Nephron (organoid): Measurements from ENCODE around the gene ZNF286A.
"Not testable (repeated sequence)": the region's sequence is repeated elsewhere in the genome, so short reads cannot be mapped to it uniquely, and the experiment has no call there.

Source experiments
- H3K27ac Mint-ChIP-seq, 3 experiments: 2 replicates each; pipeline ENCODE4 v1.8.0; 2020; ENCODE audit warnings: mixed read lengths in 3 of 3, mild to moderate bottlenecking in 2 of 3, moderate library complexity in 1 of 3
- H3K27me3 Mint-ChIP-seq: 2 replicates; pipeline ENCODE4 v1.8.0; 2021; ENCODE audit warnings: low read depth, mild to moderate bottlenecking, moderate library complexity, mixed read lengths
- H3K36me3 Mint-ChIP-seq: 2 replicates; pipeline ENCODE4 v1.8.0; 2020; ENCODE audit warnings: low read depth, mixed read lengths
- H3K4me1 Mint-ChIP-seq: 2 replicates; pipeline ENCODE4 v1.8.0; 2020; ENCODE audit warnings: mixed read lengths
- H3K4me3 Mint-ChIP-seq, 3 experiments: 2 replicates each; pipeline ENCODE4 v1.8.0; 2020; ENCODE audit warnings: mild to moderate bottlenecking in 3 of 3, mixed read lengths in 3 of 3, moderate library complexity in 2 of 3
- H3K9me3 Mint-ChIP-seq: 2 replicates; pipeline ENCODE4 v1.8.0; 2020; ENCODE audit warnings: mixed read lengths
- TF ChIP-seq, protein P1 (sequence below), 3 experiments: fragments of 200-600 bp; sonication (generic); IDR thresholded peaks; one replicate each; pipeline ENCODE4 v1.5.0; 2021; ENCODE audit warnings: antibody characterized with exemption in 3 of 3; ENCODE audit not compliant: unreplicated experiment in 3 of 3

ZNF286A gene

DNA sequence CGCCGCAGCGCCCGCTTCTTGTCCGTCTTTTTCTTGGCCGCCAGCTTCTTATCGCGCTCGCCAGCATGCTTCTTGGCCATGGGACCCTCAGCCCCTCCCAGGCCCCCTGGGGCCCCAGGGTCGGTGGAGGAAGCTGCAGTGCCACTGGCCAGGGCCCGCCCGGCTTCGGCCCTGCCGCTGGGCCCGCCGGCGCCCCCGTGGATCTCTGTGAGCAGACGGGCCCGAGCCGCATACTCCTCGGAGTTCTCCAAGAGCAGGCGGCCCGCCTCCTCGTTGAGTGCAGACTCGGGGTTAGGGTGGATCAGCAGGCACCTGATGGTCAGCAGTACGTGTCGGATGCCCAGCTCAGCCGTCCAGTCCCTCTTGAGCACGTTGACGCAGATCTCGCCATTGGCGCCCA lies 4.7 kb downstream of the ZNF286A start:
- not testable (repeated sequence) for H3K4me1 Mint-ChIP-seq, H3K4me3 Mint-ChIP-seq, H3K27ac Mint-ChIP-seq, H3K27me3 Mint-ChIP-seq
- peaks cover 41% of the 10 kb centered on the region for H3K9me3 Mint-ChIP-seq
- peaks cover 84% of the 10 kb centered on the region for H3K36me3 Mint-ChIP-seq

DNA sequence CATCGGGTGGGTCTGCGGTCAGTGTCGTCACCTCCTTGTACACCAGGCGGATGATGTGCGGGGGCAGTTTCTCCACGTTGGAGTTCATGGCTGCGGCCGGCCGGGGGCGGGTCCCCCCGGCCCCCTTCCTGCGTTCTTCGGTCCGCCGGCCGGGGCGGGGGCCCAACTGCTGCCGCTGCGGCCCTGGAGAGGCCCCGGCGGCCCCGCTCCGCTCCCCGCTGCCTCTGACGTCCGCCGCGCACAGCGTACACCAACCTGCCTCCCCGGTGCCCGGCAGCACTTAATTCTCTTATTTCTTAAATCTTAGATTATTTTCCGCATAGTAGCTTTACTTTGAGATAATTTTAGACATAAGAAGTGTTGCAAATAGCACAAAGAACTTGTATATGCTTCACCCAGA lies 5.3 kb downstream of the ZNF286A start:
- H3K27ac Mint-ChIP-seq, H3K4me1 Mint-ChIP-seq, H3K4me3 Mint-ChIP-seq, H3K27me3 Mint-ChIP-seq: not testable (repeated sequence)
- H3K9me3 Mint-ChIP-seq = peaks cover 41% of the 10 kb centered on the region
- H3K36me3 Mint-ChIP-seq = peaks cover 86% of the 10 kb centered on the region

DNA sequence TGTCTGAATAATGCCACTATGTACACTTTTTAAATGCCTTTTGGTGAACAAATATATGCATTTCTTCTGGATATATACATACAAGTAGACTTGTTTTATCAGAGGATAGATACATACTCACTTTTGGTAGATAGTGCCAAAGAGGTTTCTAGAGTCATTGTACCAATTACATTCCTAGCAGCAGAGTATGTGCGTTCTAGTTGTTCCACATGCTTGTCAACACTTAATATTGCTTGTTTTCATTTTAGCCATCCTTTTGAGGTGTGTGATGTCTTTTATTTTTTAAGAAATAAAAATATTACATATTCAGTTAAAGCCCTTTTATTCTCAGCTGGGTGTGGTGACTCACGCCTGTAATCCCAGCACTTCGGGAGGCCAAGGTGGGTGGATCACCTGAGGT lies 9.3 kb downstream of the ZNF286A start:
- H3K27ac Mint-ChIP-seq, H3K27me3 Mint-ChIP-seq, H3K4me1 Mint-ChIP-seq, H3K4me3 Mint-ChIP-seq: not testable (repeated sequence)
- H3K9me3 Mint-ChIP-seq = peaks cover 51% of the 10 kb centered on the region
- H3K36me3 Mint-ChIP-seq = peaks cover 95% of the 10 kb centered on the region

DNA sequence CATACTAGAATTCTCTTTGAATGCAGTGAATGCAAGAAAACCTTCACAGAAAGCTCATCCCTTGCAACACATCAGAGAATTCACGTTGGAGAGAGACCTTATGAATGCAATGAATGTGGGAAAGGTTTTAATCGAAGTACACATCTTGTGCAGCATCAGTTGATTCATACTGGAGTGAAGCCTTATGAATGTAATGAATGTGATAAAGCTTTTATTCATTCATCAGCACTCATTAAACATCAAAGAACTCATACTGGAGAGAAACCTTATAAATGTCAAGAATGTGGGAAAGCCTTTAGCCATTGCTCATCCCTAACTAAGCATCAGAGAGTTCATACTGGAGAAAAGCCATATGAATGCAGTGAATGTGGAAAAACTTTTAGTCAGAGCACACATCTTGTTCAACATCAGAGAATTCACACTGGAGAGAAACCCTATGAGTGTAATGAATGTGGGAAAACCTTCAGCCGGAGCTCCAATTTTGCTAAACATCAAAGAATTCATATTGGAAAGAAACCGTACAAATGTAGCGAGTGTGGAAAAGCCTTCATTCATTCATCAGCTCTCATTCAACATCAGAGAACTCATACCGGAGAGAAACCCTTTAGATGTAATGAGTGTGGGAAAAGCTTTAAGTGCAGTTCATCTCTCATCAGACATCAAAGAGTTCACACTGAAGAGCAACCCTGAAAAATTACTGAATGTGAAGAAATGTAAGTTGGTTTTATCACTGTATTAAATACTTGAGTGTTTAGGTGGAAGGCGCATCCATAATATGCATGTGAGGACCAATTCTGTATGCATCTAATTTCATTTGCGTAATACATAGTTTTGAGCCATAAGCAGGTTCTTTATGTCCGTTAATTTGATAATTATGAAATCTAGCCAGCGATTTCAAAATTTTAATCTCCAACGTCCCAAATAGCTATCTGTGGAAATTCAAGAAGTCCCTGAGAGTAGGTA lies 17.3 kb downstream of the ZNF286A start:
- H3K27ac Mint-ChIP-seq, H3K4me3 Mint-ChIP-seq, H3K4me1 Mint-ChIP-seq, H3K27me3 Mint-ChIP-seq: not testable (repeated sequence)
- H3K9me3 Mint-ChIP-seq = peaks cover 51% of the 10 kb centered on the region
- peaks cover 92% of the 10 kb centered on the region for H3K36me3 Mint-ChIP-seq

DNA sequence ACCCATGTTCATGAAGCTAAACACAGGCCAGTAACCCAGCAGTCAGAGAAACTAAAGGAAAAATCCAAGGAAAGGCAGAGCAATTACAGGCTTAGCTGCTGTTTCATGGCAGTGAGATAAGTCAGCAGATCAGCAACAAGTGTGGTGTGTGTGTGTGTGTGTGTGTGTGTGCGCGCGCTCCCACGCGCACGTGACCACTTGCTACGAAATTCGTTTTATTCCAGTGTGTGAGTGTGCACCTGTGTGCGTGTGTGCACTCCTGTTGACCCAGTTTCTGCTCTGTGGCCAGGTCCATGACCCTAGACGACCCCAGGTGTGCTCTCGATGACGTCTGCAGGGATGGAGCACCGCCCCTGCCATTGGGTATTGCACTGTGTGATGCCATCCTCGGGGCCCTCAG lies 31.0 kb downstream of the ZNF286A start:
- H3K27me3 Mint-ChIP-seq, H3K4me1 Mint-ChIP-seq, H3K4me3 Mint-ChIP-seq: not testable (repeated sequence)

DNA sequence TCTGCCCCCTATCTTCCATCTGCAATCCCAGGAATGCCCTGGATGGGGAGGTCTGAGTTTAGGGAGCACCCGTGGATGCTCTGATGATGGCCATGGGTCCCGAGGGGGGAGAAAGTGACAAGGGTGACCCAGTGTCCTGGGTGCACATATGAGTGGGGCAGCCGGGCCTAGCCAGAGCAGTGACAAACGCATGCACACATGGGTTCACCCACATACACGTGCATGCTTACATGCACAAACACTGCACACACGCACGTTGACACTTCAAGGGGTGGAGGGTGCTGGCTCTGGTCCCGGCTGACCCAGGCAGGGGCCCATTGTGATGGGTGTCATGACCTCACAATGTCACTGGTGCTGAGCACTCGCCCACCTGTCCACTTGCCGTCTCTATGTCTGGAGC lies 32.3 kb downstream of the ZNF286A start, which contains the start of gene TBC1D26:
Gene TBC1D26 (plus strand): TSS at position 384 of the 400 bp plus-strand sequence. CDS start 3,066 bp downstream, outside the sequence.
- H3K4me1 Mint-ChIP-seq, H3K9me3 Mint-ChIP-seq, H3K27me3 Mint-ChIP-seq, H3K4me3 Mint-ChIP-seq, H3K36me3 Mint-ChIP-seq, H3K27ac Mint-ChIP-seq: not testable (repeated sequence)

More for the DNA sequence above, 31.0 kb downstream of the ZNF286A start:
- H3K36me3 Mint-ChIP-seq, H3K27ac Mint-ChIP-seq, H3K9me3 Mint-ChIP-seq: not testable (repeated sequence)

DNA sequence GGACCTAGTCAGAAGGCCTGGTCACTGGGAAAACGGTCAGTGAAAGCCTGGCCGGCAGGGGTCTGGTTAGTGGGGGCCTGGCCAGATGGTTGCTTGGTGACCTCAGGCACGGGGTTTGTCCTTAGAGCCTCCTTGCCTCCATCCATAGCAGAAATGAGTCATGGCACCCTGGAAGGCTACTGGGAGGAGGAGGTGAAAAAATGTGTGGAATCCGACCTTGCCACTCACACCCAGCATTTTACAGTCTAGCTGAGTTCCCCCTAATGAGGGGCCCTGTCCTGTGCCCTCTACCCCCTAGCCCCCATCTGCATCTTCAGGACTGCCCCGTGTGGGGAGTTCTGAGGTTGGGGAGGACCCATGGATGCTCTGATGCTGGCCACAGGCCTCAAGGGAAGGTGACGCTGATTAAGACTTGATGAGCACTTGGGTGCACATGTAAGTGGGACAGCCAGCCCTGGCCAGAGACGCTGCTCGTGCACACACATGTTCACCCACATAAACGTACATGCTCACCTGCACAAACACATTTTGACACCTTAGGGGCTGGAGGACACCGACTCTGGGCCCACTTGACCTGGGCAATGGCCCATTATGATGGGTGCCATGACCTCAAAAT lies 33.7 kb downstream of the ZNF286A start:
- H3K9me3 Mint-ChIP-seq, H3K27me3 Mint-ChIP-seq, H3K27ac Mint-ChIP-seq, H3K4me3 Mint-ChIP-seq, H3K4me1 Mint-ChIP-seq, H3K36me3 Mint-ChIP-seq: not testable (repeated sequence)

DNA sequence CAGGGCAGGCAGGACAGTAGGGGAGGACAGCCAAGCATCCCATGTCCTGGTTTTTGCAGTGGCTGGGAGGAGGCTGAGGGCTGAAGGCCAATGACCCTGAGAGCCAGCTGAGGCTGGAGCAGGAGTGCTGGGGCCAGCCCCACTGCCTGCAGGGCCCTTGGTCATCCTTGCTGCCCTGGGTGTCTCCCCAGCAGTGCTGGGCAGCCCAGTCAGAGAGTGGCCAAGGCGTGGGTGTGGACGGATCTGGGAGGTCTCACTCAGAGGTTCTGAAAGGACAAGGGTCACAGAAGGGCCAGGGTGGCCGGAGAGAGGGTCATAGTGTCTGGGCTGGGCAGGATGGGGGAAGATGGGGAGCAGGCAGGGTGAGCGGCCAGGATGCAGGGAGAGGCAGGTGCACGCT lies 37.0 kb downstream of the ZNF286A start:
- not testable (repeated sequence) for H3K27ac Mint-ChIP-seq, H3K36me3 Mint-ChIP-seq, H3K4me3 Mint-ChIP-seq, H3K9me3 Mint-ChIP-seq, H3K27me3 Mint-ChIP-seq, H3K4me1 Mint-ChIP-seq

DNA sequence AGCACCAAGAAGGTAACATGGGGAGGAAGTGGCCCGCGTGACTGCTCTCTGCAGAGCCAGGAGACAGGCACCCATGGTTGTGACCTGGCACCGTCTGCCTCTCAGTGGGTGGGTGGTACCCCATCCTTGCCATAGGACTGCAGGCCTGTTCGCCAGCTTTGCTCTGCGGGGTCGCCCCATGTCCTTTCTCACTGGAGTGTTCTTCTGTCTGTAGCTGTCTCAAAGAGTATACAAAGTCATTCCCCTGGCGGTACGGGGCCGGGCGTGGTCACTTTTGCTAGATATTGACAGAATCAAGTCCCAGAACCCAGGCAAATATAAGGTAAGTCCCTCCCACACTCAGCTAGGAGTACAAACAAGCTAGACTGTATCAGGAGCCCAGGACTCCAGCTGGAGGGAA lies 38.5 kb downstream of the ZNF286A start:
- no peaks in the 10 kb centered on the region for H3K9me3 Mint-ChIP-seq
- H3K4me3 Mint-ChIP-seq = no peak overlapping the region
- H3K36me3 Mint-ChIP-seq = no peaks in the 10 kb centered on the region
- H3K27me3 Mint-ChIP-seq = peaks cover 4% of the 10 kb centered on the region
- TF ChIP-seq, protein P1, sequence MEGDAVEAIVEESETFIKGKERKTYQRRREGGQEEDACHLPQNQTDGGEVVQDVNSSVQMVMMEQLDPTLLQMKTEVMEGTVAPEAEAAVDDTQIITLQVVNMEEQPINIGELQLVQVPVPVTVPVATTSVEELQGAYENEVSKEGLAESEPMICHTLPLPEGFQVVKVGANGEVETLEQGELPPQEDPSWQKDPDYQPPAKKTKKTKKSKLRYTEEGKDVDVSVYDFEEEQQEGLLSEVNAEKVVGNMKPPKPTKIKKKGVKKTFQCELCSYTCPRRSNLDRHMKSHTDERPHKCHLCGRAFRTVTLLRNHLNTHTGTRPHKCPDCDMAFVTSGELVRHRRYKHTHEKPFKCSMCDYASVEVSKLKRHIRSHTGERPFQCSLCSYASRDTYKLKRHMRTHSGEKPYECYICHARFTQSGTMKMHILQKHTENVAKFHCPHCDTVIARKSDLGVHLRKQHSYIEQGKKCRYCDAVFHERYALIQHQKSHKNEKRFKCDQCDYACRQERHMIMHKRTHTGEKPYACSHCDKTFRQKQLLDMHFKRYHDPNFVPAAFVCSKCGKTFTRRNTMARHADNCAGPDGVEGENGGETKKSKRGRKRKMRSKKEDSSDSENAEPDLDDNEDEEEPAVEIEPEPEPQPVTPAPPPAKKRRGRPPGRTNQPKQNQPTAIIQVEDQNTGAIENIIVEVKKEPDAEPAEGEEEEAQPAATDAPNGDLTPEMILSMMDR (IDR thresholded peaks at IDR 0.05; ENCODE audit: unreplicated experiment in 3 of 3) = no peak
- no peaks in the 10 kb centered on the region for H3K4me1 Mint-ChIP-seq
- no peak overlapping the region for H3K27ac Mint-ChIP-seq

DNA sequence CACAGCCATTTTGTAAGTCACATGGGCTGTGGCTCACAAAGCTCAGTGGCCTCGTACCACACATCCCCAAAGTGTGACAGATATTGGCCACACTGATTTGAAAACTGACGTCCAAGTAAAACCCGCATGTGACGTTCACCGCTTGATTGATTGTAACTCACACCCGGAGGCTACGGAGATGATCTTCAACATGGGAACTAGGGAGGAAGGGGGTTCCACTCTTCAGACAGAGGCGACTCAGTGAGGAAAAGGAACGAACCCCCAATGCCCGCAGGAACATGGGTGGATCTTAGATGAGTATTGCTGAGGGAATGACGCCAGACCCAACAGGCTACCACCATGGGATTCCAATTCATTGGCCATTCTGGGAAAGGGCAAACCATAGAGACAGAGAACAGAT lies 39.7 kb downstream of the ZNF286A start:
- H3K27me3 Mint-ChIP-seq, H3K36me3 Mint-ChIP-seq, H3K4me1 Mint-ChIP-seq, H3K9me3 Mint-ChIP-seq, H3K4me3 Mint-ChIP-seq, H3K27ac Mint-ChIP-seq: not testable (repeated sequence)

DNA sequence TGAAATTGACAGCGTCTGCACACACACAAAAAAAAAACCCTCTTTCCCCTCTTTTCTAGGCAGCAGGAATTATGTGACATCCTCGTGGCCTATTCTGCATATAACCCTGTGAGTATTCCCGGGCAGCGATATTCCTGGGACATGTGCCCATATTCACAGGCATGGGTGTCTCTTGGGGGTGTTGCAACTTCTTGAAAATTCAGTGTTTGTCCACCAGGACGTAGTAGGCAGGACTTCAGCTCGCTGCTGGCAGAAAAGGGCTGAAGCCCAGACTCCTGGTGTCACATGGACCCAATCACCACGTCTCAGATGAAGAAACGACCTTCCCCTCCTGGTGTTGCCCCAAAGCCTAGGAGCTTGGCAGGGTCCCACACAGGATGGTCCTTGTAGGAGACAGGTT lies 40.5 kb downstream of the ZNF286A start:
- not testable (repeated sequence) for H3K27ac Mint-ChIP-seq, H3K36me3 Mint-ChIP-seq, H3K4me1 Mint-ChIP-seq, H3K4me3 Mint-ChIP-seq, H3K9me3 Mint-ChIP-seq, H3K27me3 Mint-ChIP-seq
